Mucosa of gallbladder (tissue), 1 donor: ENCODE data around the gene HIPK2. TPM values are rescaled to one million over a fixed set of nuclear protein-coding genes. Genes with fewer than 3 reads are reported as not detected.

ENCODE experiments used
- DNase-seq: peaks from one replicate; pipeline ENCODE4 v3.0.0-alpha.2; 2020; ENCODE audit warnings: low spot score
- total RNA-seq: library from RNA; stranded (reverse); gene quantifications from one replicate; pipeline ENCODE4 v1.2.1, GENCODE V29; 2021
- donor health status: DM: no; HTN: no; CAD: no.

HIPK2 gene
- total RNA-seq, 1 donor from 2014 or later: 49.0 TPM

GRCh38 chr7:139735912-139736595 is 41.7 kb downstream of the HIPK2 start:
- DNase-seq: no peak

- no peak for DNase-seq
Observed at GRCh38 chr7:139735466-139735865, 42.3 kb downstream of the HIPK2 start.

GRCh38 chr7:139734395-139734794 is 43.4 kb downstream of the HIPK2 start:
- no peak for DNase-seq

- no peak for DNase-seq
Observed at GRCh38 chr7:139733751-139734150, 44.0 kb downstream of the HIPK2 start.

GRCh38 chr7:139732471-139733167 is 45.2 kb downstream of the HIPK2 start:
- DNase-seq: no peak

GRCh38 chr7:139731802-139732470 is 45.9 kb downstream of the HIPK2 start:
- peak; percentile 89 for DNase-seq

GRCh38 chr7:139730746-139731612 is 46.8 kb downstream of the HIPK2 start:
- peak; percentile 34 for DNase-seq

- no peak for DNase-seq
Observed at GRCh38 chr7:139728203-139728602, 49.6 kb downstream of the HIPK2 start.

GRCh38 chr7:139727151-139727705 is 50.6 kb downstream of the HIPK2 start:
- no peak for DNase-seq

GRCh38 chr7:139726485-139726869 is 51.3 kb downstream of the HIPK2 start:
- no peak for DNase-seq

- no peak for DNase-seq
Observed at GRCh38 chr7:139725858-139726484, 51.8 kb downstream of the HIPK2 start.

GRCh38 chr7:139725077-139725476 is 52.7 kb downstream of the HIPK2 start:
- DNase-seq: no peak

- DNase-seq: no peak
Observed at GRCh38 chr7:139722604-139723003, 55.2 kb downstream of the HIPK2 start.

GRCh38 chr7:139721821-139722220 is 56.0 kb downstream of the HIPK2 start:
- no peak for DNase-seq

GRCh38 chr7:139721417-139721816 is 56.4 kb downstream of the HIPK2 start:
- no peak for DNase-seq

GRCh38 chr7:139720705-139721231 is 57.0 kb downstream of the HIPK2 start:
- no peak for DNase-seq

- no peak for DNase-seq
Observed at GRCh38 chr7:139720186-139720585, 57.6 kb downstream of the HIPK2 start.

- no peak for DNase-seq
Observed at GRCh38 chr7:139718859-139719258, 58.9 kb downstream of the HIPK2 start.

GRCh38 chr7:139718141-139718540 is 59.7 kb downstream of the HIPK2 start:
- no peak for DNase-seq

GRCh38 chr7:139716156-139716942 is 61.4 kb downstream of the HIPK2 start:
- DNase-seq: no peak
